H1 (cell line): ENCODE data around the gene MYH8. TPM values are rescaled to one million over a fixed set of nuclear protein-coding genes. Genes with fewer than 3 reads are reported as not detected.

Experiments used
- CTCF ChIA-PET: fragments of 300-600 bp; sonication (Branson Sonifier 250); formaldehyde crosslinking; loops from one replicate; lab custom pipeline; 2021; ENCODE audit not compliant: partially characterized antibody; lab: Charles Lee
- POLR2A ChIA-PET: fragments of 300-600 bp; sonication (Branson Sonifier 250); formaldehyde crosslinking; loops from one replicate; lab custom pipeline; 2021; ENCODE audit warnings: inconsistent platforms; ENCODE audit not compliant: partially characterized antibody; lab: Charles Lee
- DNase-seq, 2 experiments: peaks; one replicate each; pipeline versions ENCODE4 v3.0.0 to v3.0.0-alpha.2; 2010 to 2022; ENCODE audit warnings: low spot score in 2 of 2, low read depth in 1 of 2, mixed read lengths in 1 of 2
- FAIRE-seq: peaks from 2 replicates; lab custom pipeline; 2011; peaks lifted over from hg19 to GRCh38; lab: Jason Lieb, UNC
- H2AFZ ChIP-seq: 2 replicates; pipeline ENCODE4 v1.8.1; 2012; ENCODE audit warnings: low read length, inconsistent platforms
- H2AK5ac ChIP-seq: 2 replicates; pipeline ENCODE4 v1.6.1; 2013; ENCODE audit warnings: low read depth, low read length
- H2BK120ac ChIP-seq: replicated peaks from 2 replicates; pipeline ENCODE3; 2013; ENCODE audit warnings: low read depth, low read length, inconsistent platforms
- H2BK12ac ChIP-seq: 2 replicates; pipeline ENCODE4 v1.6.1; 2013; ENCODE audit warnings: low read depth, low read length
- H2BK15ac ChIP-seq: 2 replicates; pipeline ENCODE4 v1.6.1; 2013; ENCODE audit warnings: low read length
- H2BK20ac ChIP-seq: 2 replicates; pipeline ENCODE4 v1.6.1; 2013; ENCODE audit warnings: low read length
- H2BK5ac ChIP-seq: 2 replicates; pipeline ENCODE4 v1.6.1; 2013; ENCODE audit warnings: low read depth, low read length
- H3K14ac ChIP-seq: 2 replicates; pipeline ENCODE4 v1.6.1; 2013; ENCODE audit warnings: inconsistent platforms; ENCODE audit not compliant: insufficient read length
- H3K18ac ChIP-seq: 2 replicates; pipeline ENCODE4 v1.6.1; 2013; ENCODE audit warnings: low read length; ENCODE audit errors: extremely low read depth
- H3K23ac ChIP-seq: 2 replicates; pipeline ENCODE4 v1.6.1; 2013; ENCODE audit warnings: inconsistent platforms; ENCODE audit not compliant: insufficient read length
- H3K23me2 ChIP-seq: 2 replicates; pipeline ENCODE4 v1.6.1; 2013; ENCODE audit warnings: low read depth, low read length
- H3K27ac ChIP-seq: 2 replicates; pipeline ENCODE4 v1.6.1; 2011; ENCODE audit warnings: low read depth, low read length, inconsistent platforms
- H3K27me3 ChIP-seq, 4 experiments: replicated peaks in 1 of 4; 1 replicate in 1 of 4; 2 replicates in 3 of 4; pipeline versions ENCODE4 v1.6.1 to v1.8.1; 2011 to 2013; ENCODE audit warnings: low read length in 3 of 4, mild to moderate bottlenecking in 3 of 4, inconsistent platforms in 2 of 4, mixed read lengths in 2 of 4, moderate library complexity in 1 of 4; ENCODE audit not compliant: control insufficient read depth in 3 of 4, insufficient read depth in 3 of 4; ENCODE audit errors: extremely low read depth in 1 of 4
- H3K36me3 ChIP-seq, 4 experiments: 2 replicates each; pipeline versions ENCODE4 v1.6.1 to v1.8.1; 2011 to 2013; ENCODE audit warnings: mild to moderate bottlenecking in 4 of 4, low read length in 3 of 4, moderate library complexity in 2 of 4, control low read depth in 1 of 4, inconsistent platforms in 1 of 4; ENCODE audit not compliant: insufficient read depth in 4 of 4, control insufficient read depth in 2 of 4
- H3K4ac ChIP-seq: replicated peaks from 2 replicates; pipeline ENCODE3; 2013; ENCODE audit warnings: low read length, low read depth, mixed read lengths, inconsistent platforms; ENCODE audit not compliant: insufficient read length
- H3K4me1 ChIP-seq, 4 experiments: replicated peaks in 1 of 4; 1 replicate in 1 of 4; 2 replicates in 3 of 4; pipeline versions ENCODE4 v1.6.1 to v1.8.1; 2011 to 2013; ENCODE audit warnings: low read length in 3 of 4, inconsistent platforms in 2 of 4, mixed read lengths in 1 of 4; ENCODE audit not compliant: insufficient read depth in 4 of 4, control insufficient read depth in 3 of 4
- H3K4me2 ChIP-seq, 2 experiments: 2 replicates each; pipeline versions ENCODE4 v1.6.1 to v1.8.1; 2011 to 2013; ENCODE audit warnings: low read depth in 2 of 2, low read length in 2 of 2, control low read depth in 1 of 2, inconsistent platforms in 1 of 2, mild to moderate bottlenecking in 1 of 2; ENCODE audit not compliant: insufficient read depth in 1 of 2
- H3K4me3 ChIP-seq, 4 experiments: fragments of 200-600, 300-600 bp in 1 of 4; sonication (generic), shearing (Covaris generic), sonication (Bioruptor Twin) in 1 of 4; 2 replicates each; pipeline versions ENCODE4 v1.5.1 to v1.8.1; 2011 to 2016; ENCODE audit warnings: low read length in 4 of 4, low read depth in 3 of 4, control low read depth in 2 of 4, inconsistent platforms in 2 of 4, mild to moderate bottlenecking in 2 of 4, mixed read lengths in 1 of 4, moderate library complexity in 1 of 4; ENCODE audit not compliant: insufficient read depth in 2 of 4; ENCODE audit errors: extremely low read depth in 1 of 4
- H3K56ac ChIP-seq: replicated peaks from 2 replicates; pipeline ENCODE3; 2013; ENCODE audit warnings: low read depth, mild to moderate bottlenecking, mixed read lengths, low read length, inconsistent platforms; ENCODE audit not compliant: insufficient read length
- H3K79me1 ChIP-seq: 2 replicates; pipeline ENCODE4 v1.6.1; 2013; ENCODE audit warnings: low read depth, low read length, control low read depth
- H3K79me2 ChIP-seq, 2 experiments: 2 replicates each; pipeline versions ENCODE4 v1.6.1 to v1.8.1; 2012 to 2013; ENCODE audit warnings: low read length in 2 of 2, mild to moderate bottlenecking in 2 of 2, inconsistent platforms in 1 of 2; ENCODE audit not compliant: insufficient read depth in 2 of 2, control insufficient read depth in 1 of 2
- H3K9ac ChIP-seq, 4 experiments: replicated peaks in 1 of 4; 1 replicate in 1 of 4; 2 replicates in 3 of 4; pipeline versions ENCODE4 v1.6.1 to v1.8.1; 2011 to 2013; ENCODE audit warnings: low read depth in 3 of 4, low read length in 3 of 4, control low read depth in 2 of 4, mild to moderate bottlenecking in 2 of 4, moderate library complexity in 2 of 4, inconsistent platforms in 1 of 4; ENCODE audit errors: extremely low read depth in 1 of 4
- H3K9me3 ChIP-seq, 2 experiments: 2 replicates each; pipeline versions ENCODE4 v1.6.1 to v1.8.1; 2012 to 2013; ENCODE audit warnings: mild to moderate bottlenecking in 2 of 2, moderate library complexity in 2 of 2, control low read depth in 1 of 2, inconsistent platforms in 1 of 2, low read depth in 1 of 2, low read length in 1 of 2, mixed read lengths in 1 of 2; ENCODE audit not compliant: insufficient read depth in 2 of 2
- H4K20me1 ChIP-seq, 2 experiments: replicated peaks in 1 of 2; 2 replicates each; pipeline versions ENCODE3 to v1.8.1; 2011 to 2013; ENCODE audit warnings: inconsistent platforms in 2 of 2, low read length in 2 of 2, mild to moderate bottlenecking in 1 of 2; ENCODE audit not compliant: insufficient read depth in 2 of 2, control insufficient read depth in 1 of 2
- H4K5ac ChIP-seq: 2 replicates; pipeline ENCODE4 v1.6.1; 2013; ENCODE audit warnings: low read length, low read depth, mixed read lengths, inconsistent platforms; ENCODE audit not compliant: insufficient read length
- H4K8ac ChIP-seq: 2 replicates; pipeline ENCODE4 v1.8.0; 2013; ENCODE audit warnings: mild to moderate bottlenecking, moderate library complexity, low read length, inconsistent platforms; ENCODE audit not compliant: insufficient read depth; ENCODE audit errors: extremely low read depth
- H4K91ac ChIP-seq: replicated peaks from 2 replicates; pipeline ENCODE3; 2013; ENCODE audit warnings: low read length, mixed read lengths, inconsistent platforms; ENCODE audit not compliant: insufficient read length
- WGBS, 2 experiments: shearing (Covaris generic) in 1 of 2; methylation state at CpG; one replicate each; pipeline versions ENCODE4 v1.1.6 to v1.1.7; 2013 to 2015; ENCODE audit warnings: low lambda C conversion rate in 2 of 2, mixed read lengths in 2 of 2, inconsistent platforms in 1 of 2, low coverage in 1 of 2, missing lambda C conversion rate in 1 of 2; ENCODE audit not compliant: insufficient replicate concordance in 2 of 2, insufficient coverage in 1 of 2, insufficient read length in 1 of 2; ENCODE audit errors: extremely low coverage in 1 of 2, missing lambda C conversion rate in 1 of 2; 5-methylcytosine and 5-hydroxymethylcytosine counted together
- polyA plus RNA-seq, 7 experiments: library from polyadenylated mRNA; depleted of rRNA in 3 of 7; stranded (reverse) in 5 of 7; unstranded in 2 of 7; fragments of >200 nt in 5 of 7; fragments of 200-250 nt in 2 of 7; gene quantifications; 1 replicate in 5 of 7; 2 replicates in 1 of 7; 4 replicates in 1 of 7; pipeline versions ENCODE4 v1.2.1 to v1.2.3, GENCODE V29; 2011 to 2013; ENCODE audit warnings: missing spikeins in 2 of 7, mixed read lengths in 2 of 7
- total RNA-seq: library from RNA; stranded (reverse); fragmentation: NEBNext Ultra II Directional; extraction: Animal tissue kit (Norgen Biotek cat#: 25700); gene quantifications from 2 replicates; pipeline ENCODE4 v1.2.1, GENCODE V29; 2021

Gene MYH8
- total and polyA plus RNA-seq, 2 of the 8 experiments (the other 6 are each of a cell fraction or from before 2014, with no cell fraction given), result not detected

DNA sequence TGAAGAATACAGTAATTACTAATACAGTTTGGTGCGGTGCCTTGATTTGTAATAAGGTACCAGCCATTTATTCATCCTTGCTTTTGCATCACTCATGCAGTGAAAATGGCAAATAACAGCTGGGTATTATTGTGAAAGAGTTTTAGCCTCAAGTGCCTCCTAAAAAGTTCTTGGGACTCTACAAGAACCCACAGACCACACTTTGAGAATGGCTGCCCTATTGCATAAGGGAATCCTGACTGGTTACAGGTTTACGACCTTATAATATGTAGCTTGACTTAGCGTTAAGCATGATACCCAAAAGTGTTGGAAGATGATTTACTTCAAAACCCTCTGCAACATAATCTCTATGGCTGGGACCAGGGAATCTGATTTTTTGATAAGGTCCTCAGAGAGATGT, 53.2 kb downstream of the MYH8 start:
- Histone ChIP-seq H3K23ac (no peak overlapping the region), H4K5ac (no peak overlapping the region), H3K79me2 (no peaks in the 10 kb centered on the region), H4K8ac (no peak overlapping the region), H3K14ac (no peak overlapping the region), H4K20me1 (no peaks in the 10 kb centered on the region), H3K27ac (no peak overlapping the region), H4K91ac (no peak overlapping the region), H3K23me2 (no peaks in the 10 kb centered on the region), H3K9me3 (no peaks in the 10 kb centered on the region), H2BK5ac (no peak overlapping the region), H3K4me2 (no peak overlapping the region), H3K4ac (no peak overlapping the region), H3K56ac (no peak overlapping the region), H3K4me1 (no peaks in the 10 kb centered on the region), H2BK12ac (no peak overlapping the region), H2BK20ac (no peak overlapping the region), H3K79me1 (no peaks in the 10 kb centered on the region), H3K4me3 (no peak overlapping the region), H3K36me3 (no peaks in the 10 kb centered on the region), H2BK120ac (no peak overlapping the region), H3K27me3 (peaks cover 0 to 3% (median 0%) of the 10 kb centered on the region in 4 experiments; a peak in 1 of 7 replicates), H2AFZ (no peak overlapping the region), H3K9ac (no peak overlapping the region), H2BK15ac (no peak overlapping the region), H3K18ac (no peak overlapping the region), H2AK5ac (no peak overlapping the region)
- ChIA-PET CTCF (interaction anchor here (0.6 to 1.6 kb wide), 10 partner anchors 9 to 249 kb away, joined by 3 to 4 read pairs (median 4); no protein-coding TSS in a partner anchor), POLR2A (no interaction called here)
- 92% methylated on average over 3 of the region's 3 CpGs; no CpG with 5 or more reads in 1 of the 2 experiments for WGBS, 2 experiments
- no peak for FAIRE-seq
- DNase-seq, result no peak
